ENCODE measurements around the gene ADRA1B.
A peak's percentile ranks its signal among the peaks of the same experiment; 100 is the strongest.

Gene ADRA1B

GRCh38 chr5:159915904-159916840 is at the start of gene ADRA1B:
TSS of gene ADRA1B (plus strand) at chr5:159916482. CDS start at chr5:159916906, 424 bp downstream.
- DNase-seq, result peak; percentile 86

- DNase-seq, result no peak
Observed at GRCh38 chr5:159873680-159874079, 42.6 kb upstream of the ADRA1B start.

- peak; percentile 71 for DNase-seq
Observed at GRCh38 chr5:159874263-159874662, 42.0 kb upstream of the ADRA1B start.

- DNase-seq, result no peak
Observed at GRCh38 chr5:159877016-159877415, 39.3 kb upstream of the ADRA1B start.

- DNase-seq, result peak; percentile 91
Observed at GRCh38 chr5:159877894-159878448, 38.3 kb upstream of the ADRA1B start.

- peak; percentile 91 for DNase-seq
Observed at GRCh38 chr5:159878988-159879471, 37.3 kb upstream of the ADRA1B start.

GRCh38 chr5:159880676-159881075 is 35.6 kb upstream of the ADRA1B start:
- DNase-seq, result no peak

- DNase-seq, result no peak
Observed at GRCh38 chr5:159881967-159882366, 34.3 kb upstream of the ADRA1B start.

GRCh38 chr5:159883522-159883950 is 32.7 kb upstream of the ADRA1B start:
- DNase-seq, result no peak

GRCh38 chr5:159884917-159885620 is 31.2 kb upstream of the ADRA1B start:
- DNase-seq, result no peak

GRCh38 chr5:159886296-159886695 is 30.0 kb upstream of the ADRA1B start:
- peak; percentile 85 for DNase-seq

GRCh38 chr5:159887050-159887449 is 29.2 kb upstream of the ADRA1B start:
- DNase-seq, result peak; percentile 46

- no peak for DNase-seq
Observed at GRCh38 chr5:159888860-159889259, 27.4 kb upstream of the ADRA1B start.

GRCh38 chr5:159890141-159890540 is 26.1 kb upstream of the ADRA1B start:
- no peak for DNase-seq

GRCh38 chr5:159891371-159891770 is 24.9 kb upstream of the ADRA1B start:
- no peak for DNase-seq

GRCh38 chr5:159893040-159893695 is 23.1 kb upstream of the ADRA1B start:
- no peak for DNase-seq

- DNase-seq, result no peak
Observed at GRCh38 chr5:159894149-159894720, 22.0 kb upstream of the ADRA1B start.

- no peak for DNase-seq
Observed at GRCh38 chr5:159897786-159898393, 18.4 kb upstream of the ADRA1B start.

- no peak for DNase-seq
Observed at GRCh38 chr5:159899067-159900049, 16.9 kb upstream of the ADRA1B start.

- no peak for DNase-seq
Observed at GRCh38 chr5:159901308-159901707, 15.0 kb upstream of the ADRA1B start.

GRCh38 chr5:159901772-159902171 is 14.5 kb upstream of the ADRA1B start:
- no peak for DNase-seq

All from DMS53 (cell line).